Stimulated activated CD8-positive, alpha-beta memory T cell treated with anti-CD3 and anti-CD28 coated beads, Interleukin-12 subunit alpha, Interleukin-12 subunit beta, amount 100 ng/mL, for 1 hour (primary cell): Measurements from ENCODE around the gene EPB41L4A.
"Not testable (repeated sequence)": the region's sequence is repeated elsewhere in the genome, so short reads cannot be mapped to it uniquely, and the experiment has no call there.

Experiments
- DNase-seq: peaks from one replicate; pipeline ENCODE4 v3.0.0-alpha.2; 2020; ENCODE audit warnings: low read depth

The EPB41L4A gene

GRCh38 chr5:112419164-112419985 lies at the start of gene EPB41L4A:
TSS of gene EPB41L4A (minus strand) at chr5:112419277. CDS start at chr5:112419039, 238 bp downstream.
- no peak for DNase-seq

- no peak for DNase-seq
These were observed 48.4 kb upstream of the EPB41L4A start for GRCh38 chr5:112467485-112467884.

GRCh38 chr5:112466261-112466660 lies 47.2 kb upstream of the EPB41L4A start:
- DNase-seq, result not testable (repeated sequence)

- DNase-seq, result not testable (repeated sequence)
These were observed 28.2 kb upstream of the EPB41L4A start for GRCh38 chr5:112447187-112447760.

- DNase-seq, result no peak
These were observed 26.7 kb upstream of the EPB41L4A start for GRCh38 chr5:112445626-112446350.

- not testable (repeated sequence) for DNase-seq
These were observed 24.9 kb upstream of the EPB41L4A start for GRCh38 chr5:112443932-112444331.

GRCh38 chr5:112440031-112440430 lies 21.0 kb upstream of the EPB41L4A start:
- DNase-seq, result no peak

GRCh38 chr5:112436144-112436543 lies 17.1 kb upstream of the EPB41L4A start:
- DNase-seq, result no peak

- DNase-seq, result no peak
These were observed 15.6 kb upstream of the EPB41L4A start for GRCh38 chr5:112434641-112435040.

- DNase-seq, result not testable (repeated sequence)
These were observed 7.1 kb upstream of the EPB41L4A start for GRCh38 chr5:112426202-112426601.

GRCh38 chr5:112419986-112420864 lies 1.1 kb upstream of the EPB41L4A start:
- DNase-seq, result no peak

- no peak for DNase-seq
These were observed 366 bp downstream of the EPB41L4A start for GRCh38 chr5:112418659-112419163.

- no peak for DNase-seq
These were observed 982 bp downstream of the EPB41L4A start for GRCh38 chr5:112417931-112418658.

- no peak for DNase-seq
These were observed 3.5 kb downstream of the EPB41L4A start for GRCh38 chr5:112415552-112415951.

- no peak for DNase-seq
These were observed 5.5 kb downstream of the EPB41L4A start for GRCh38 chr5:112413611-112414010.

- DNase-seq, result no peak
These were observed 6.7 kb downstream of the EPB41L4A start for GRCh38 chr5:112412346-112412745.

- no peak for DNase-seq
These were observed 7.2 kb downstream of the EPB41L4A start for GRCh38 chr5:112411903-112412302.

GRCh38 chr5:112407666-112408065 lies 11.4 kb downstream of the EPB41L4A start:
- DNase-seq, result no peak

GRCh38 chr5:112407240-112407639 lies 11.8 kb downstream of the EPB41L4A start:
- no peak for DNase-seq

- DNase-seq, result no peak
These were observed 16.0 kb downstream of the EPB41L4A start for GRCh38 chr5:112403069-112403468.

GRCh38 chr5:112401924-112402323 lies 17.2 kb downstream of the EPB41L4A start:
- DNase-seq, result no peak
